ENCODE data around the gene TCAP.

The TCAP gene

DNA sequence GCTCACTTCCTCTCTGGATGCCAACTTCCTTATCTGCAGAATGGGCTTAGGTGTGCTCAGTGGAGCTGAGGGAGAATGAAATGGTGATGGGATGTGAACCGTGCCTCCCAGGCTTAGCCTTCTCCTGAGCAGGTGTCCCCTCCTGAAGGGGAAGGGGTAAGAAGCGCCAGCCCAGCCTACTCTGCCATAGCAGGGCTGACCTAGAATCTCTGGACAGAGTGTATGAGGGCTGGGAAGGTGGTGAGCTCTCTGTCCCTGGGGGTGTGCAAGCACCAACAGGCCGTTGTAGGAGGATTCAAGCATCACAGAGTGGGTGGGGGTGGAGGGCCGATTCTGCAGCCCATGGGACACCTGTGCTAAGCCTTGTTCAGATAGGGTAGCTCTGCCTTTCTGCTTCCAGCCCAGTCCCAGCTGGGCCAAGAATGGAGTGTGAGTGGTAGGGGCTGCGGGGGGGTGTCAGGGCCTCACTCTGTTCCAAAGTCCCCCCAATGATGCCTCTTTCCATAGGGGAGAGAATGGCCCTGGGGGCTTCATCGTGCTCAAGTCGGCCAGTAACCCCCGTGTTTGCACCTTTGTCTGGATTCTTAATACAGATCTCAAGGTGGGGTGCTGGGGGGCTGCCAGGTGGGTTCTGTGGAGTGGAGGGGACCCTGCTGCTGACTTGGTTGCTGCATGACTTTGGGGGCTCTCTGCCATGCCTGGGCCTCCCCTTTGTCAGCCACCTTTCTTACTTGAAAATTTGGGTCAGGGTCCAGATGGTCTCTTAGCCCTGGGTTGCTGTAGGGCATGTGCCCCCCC is 3.2 kb upstream of the TCAP start:
- H4K20me1 ChIP-seq (ENCODE audit: insufficient read depth, low read length, poor library complexity, severe bottlenecking): no peaks in the 10 kb centered on the region
- no peaks in the 10 kb centered on the region for H3K9me2 ChIP-seq (replicated peaks; ENCODE audit: low read depth, low read length)
- no peak for TF ChIP-seq EZH2phosphoT487 (IDR thresholded peaks at IDR 0.05; ENCODE audit: borderline replicate concordance)
- TF ChIP-seq, protein P1, sequence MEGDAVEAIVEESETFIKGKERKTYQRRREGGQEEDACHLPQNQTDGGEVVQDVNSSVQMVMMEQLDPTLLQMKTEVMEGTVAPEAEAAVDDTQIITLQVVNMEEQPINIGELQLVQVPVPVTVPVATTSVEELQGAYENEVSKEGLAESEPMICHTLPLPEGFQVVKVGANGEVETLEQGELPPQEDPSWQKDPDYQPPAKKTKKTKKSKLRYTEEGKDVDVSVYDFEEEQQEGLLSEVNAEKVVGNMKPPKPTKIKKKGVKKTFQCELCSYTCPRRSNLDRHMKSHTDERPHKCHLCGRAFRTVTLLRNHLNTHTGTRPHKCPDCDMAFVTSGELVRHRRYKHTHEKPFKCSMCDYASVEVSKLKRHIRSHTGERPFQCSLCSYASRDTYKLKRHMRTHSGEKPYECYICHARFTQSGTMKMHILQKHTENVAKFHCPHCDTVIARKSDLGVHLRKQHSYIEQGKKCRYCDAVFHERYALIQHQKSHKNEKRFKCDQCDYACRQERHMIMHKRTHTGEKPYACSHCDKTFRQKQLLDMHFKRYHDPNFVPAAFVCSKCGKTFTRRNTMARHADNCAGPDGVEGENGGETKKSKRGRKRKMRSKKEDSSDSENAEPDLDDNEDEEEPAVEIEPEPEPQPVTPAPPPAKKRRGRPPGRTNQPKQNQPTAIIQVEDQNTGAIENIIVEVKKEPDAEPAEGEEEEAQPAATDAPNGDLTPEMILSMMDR (conservative IDR thresholded peaks at IDR 0.05; ENCODE audit: low read length): no peak
- H3K9ac ChIP-seq (ENCODE audit: low read depth, low read length, poor library complexity, severe bottlenecking): no peak overlapping the region
- no peaks in the 10 kb centered on the region for H3K4me1 ChIP-seq (ENCODE audit: insufficient read depth, low read length, poor library complexity, severe bottlenecking)
- no peaks in the 10 kb centered on the region for H3K9me3 ChIP-seq (ENCODE audit: insufficient read depth, low read depth, low read length)
- H3K4me3 ChIP-seq (ENCODE audit: low read length, poor library complexity, severe bottlenecking): no peak overlapping the region
- no peak overlapping the region for H2AFZ ChIP-seq (ENCODE audit: low read length)
- H3K79me2 ChIP-seq (ENCODE audit: insufficient read depth, low read length): no peaks in the 10 kb centered on the region
- H3K27me3 ChIP-seq (ENCODE audit: insufficient read depth, low read length, poor library complexity, severe bottlenecking): no peaks in the 10 kb centered on the region
- H3F3A ChIP-seq (ENCODE audit: low read depth): no peaks in the 10 kb centered on the region
- peaks cover 49% of the 10 kb centered on the region; the same call in 1 of the 2 replicates for H3K36me3 ChIP-seq (ENCODE audit: insufficient read depth, low read length)
- H3K4me2 ChIP-seq (ENCODE audit: low read depth, low read length, poor library complexity, severe bottlenecking): no peak overlapping the region

DNA sequence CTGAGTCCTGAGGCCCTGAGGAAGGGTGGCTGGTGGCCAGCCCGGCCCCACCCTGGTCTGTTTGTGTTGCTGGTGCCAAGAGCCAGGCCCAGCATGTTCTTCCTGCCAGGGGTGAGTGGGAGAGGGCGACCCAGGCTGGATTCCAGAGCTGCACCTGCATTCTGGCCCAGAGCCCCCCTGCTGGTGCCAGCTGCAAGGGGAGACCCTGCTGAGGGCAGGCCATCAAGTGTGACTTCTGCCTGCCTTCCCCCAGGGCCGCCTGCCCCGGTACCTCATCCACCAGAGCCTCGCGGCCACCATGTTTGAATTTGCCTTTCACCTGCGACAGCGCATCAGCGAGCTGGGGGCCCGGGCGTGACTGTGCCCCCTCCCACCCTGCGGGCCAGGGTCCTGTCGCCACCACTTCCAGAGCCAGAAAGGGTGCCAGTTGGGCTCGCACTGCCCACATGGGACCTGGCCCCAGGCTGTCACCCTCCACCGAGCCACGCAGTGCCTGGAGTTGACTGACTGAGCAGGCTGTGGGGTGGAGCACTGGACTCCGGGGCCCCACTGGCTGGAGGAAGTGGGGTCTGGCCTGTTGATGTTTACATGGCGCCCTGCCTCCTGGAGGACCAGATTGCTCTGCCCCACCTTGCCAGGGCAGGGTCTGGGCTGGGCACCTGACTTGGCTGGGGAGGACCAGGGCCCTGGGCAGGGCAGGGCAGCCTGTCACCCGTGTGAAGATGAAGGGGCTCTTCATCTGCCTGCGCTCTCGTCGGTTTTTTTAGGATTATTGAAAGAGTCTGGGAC is 2.4 kb upstream of the TCAP start:
- Histone ChIP-seq H3K79me2 (ENCODE audit: insufficient read depth, low read length) (no peaks in the 10 kb centered on the region), H3K9me3 (ENCODE audit: insufficient read depth, low read depth, low read length) (no peaks in the 10 kb centered on the region), H3K4me2 (ENCODE audit: low read depth, low read length, poor library complexity, severe bottlenecking) (no peak overlapping the region)

GRCh38 chr17:39663340-39663687 is 1.8 kb upstream of the TCAP start:
- H3K4me3 ChIP-seq (ENCODE audit: low read length, poor library complexity, severe bottlenecking): no peak overlapping the region
- H3K27me3 ChIP-seq (ENCODE audit: insufficient read depth, low read length, poor library complexity, severe bottlenecking): no peaks in the 10 kb centered on the region
- no peaks in the 10 kb centered on the region for H3F3A ChIP-seq (ENCODE audit: low read depth)
- no peak overlapping the region for H2AFZ ChIP-seq (ENCODE audit: low read length)
- TF ChIP-seq EZH2phosphoT487 (IDR thresholded peaks at IDR 0.05; ENCODE audit: borderline replicate concordance): no peak
- TF ChIP-seq, protein P1 (conservative IDR thresholded peaks at IDR 0.05; ENCODE audit: low read length): no peak
- H3K79me2 ChIP-seq (ENCODE audit: insufficient read depth, low read length): no peaks in the 10 kb centered on the region
- H3K9me3 ChIP-seq (ENCODE audit: insufficient read depth, low read depth, low read length): no peaks in the 10 kb centered on the region
- no peak overlapping the region for H3K9ac ChIP-seq (ENCODE audit: low read depth, low read length, poor library complexity, severe bottlenecking)
- no peaks in the 10 kb centered on the region for H4K20me1 ChIP-seq (ENCODE audit: insufficient read depth, low read length, poor library complexity, severe bottlenecking)
- peaks cover 41% of the 10 kb centered on the region; the same call in 1 of the 2 replicates for H3K36me3 ChIP-seq (ENCODE audit: insufficient read depth, low read length)
- no peak overlapping the region for H3K4me2 ChIP-seq (ENCODE audit: low read depth, low read length, poor library complexity, severe bottlenecking)
- no peaks in the 10 kb centered on the region for H3K4me1 ChIP-seq (ENCODE audit: insufficient read depth, low read length, poor library complexity, severe bottlenecking)
- H3K9me2 ChIP-seq (replicated peaks; ENCODE audit: low read depth, low read length): no peaks in the 10 kb centered on the region

More for the DNA sequence above, 2.4 kb upstream of the TCAP start:
- no peaks in the 10 kb centered on the region for H3K9me2 ChIP-seq (replicated peaks; ENCODE audit: low read depth, low read length)
- no peaks in the 10 kb centered on the region for H3K4me1 ChIP-seq (ENCODE audit: insufficient read depth, low read length, poor library complexity, severe bottlenecking)
- no peak overlapping the region for H2AFZ ChIP-seq (ENCODE audit: low read length)
- no peak overlapping the region for H3K9ac ChIP-seq (ENCODE audit: low read depth, low read length, poor library complexity, severe bottlenecking)
- TF ChIP-seq EZH2phosphoT487 (IDR thresholded peaks at IDR 0.05; ENCODE audit: borderline replicate concordance): no peak
- TF ChIP-seq, protein P1 (conservative IDR thresholded peaks at IDR 0.05; ENCODE audit: low read length): no peak
- no peak overlapping the region for H3K4me3 ChIP-seq (ENCODE audit: low read length, poor library complexity, severe bottlenecking)
- peaks cover 47% of the 10 kb centered on the region; the same call in 1 of the 2 replicates for H3K36me3 ChIP-seq (ENCODE audit: insufficient read depth, low read length)
- no peaks in the 10 kb centered on the region for H3K27me3 ChIP-seq (ENCODE audit: insufficient read depth, low read length, poor library complexity, severe bottlenecking)
- H3F3A ChIP-seq (ENCODE audit: low read depth): no peaks in the 10 kb centered on the region
- H4K20me1 ChIP-seq (ENCODE audit: insufficient read depth, low read length, poor library complexity, severe bottlenecking): no peaks in the 10 kb centered on the region

Data from Loucy (cell line).